Small intestine (tissue), 7 donors: ENCODE data around the gene RNU1-4. TPM values are rescaled to one million over a fixed set of nuclear protein-coding genes. Genes with fewer than 3 reads are reported as not detected.
"Not testable (repeated sequence)": the region's sequence is repeated elsewhere in the genome, so short reads cannot be mapped to it uniquely, and the experiment has no call there.

Experiments
- DNase-seq, 2 donors: peaks; one replicate each; pipeline versions ENCODE4 v3.0.0 to v3.0.0-alpha.2; 2013
- FAIRE-seq: peaks from 2 replicates; lab custom pipeline; 2012; peaks lifted over from hg19 to GRCh38; lab: Jason Lieb, UNC
- H3K27ac ChIP-seq, 3 donors: one replicate each; pipeline ENCODE4 v1.5.1; 2013; ENCODE audit warnings: low read length in 2 of 3, mild to moderate bottlenecking in 2 of 3, control low read depth in 1 of 3, inconsistent platforms in 1 of 3, low read depth in 1 of 3, moderate library complexity in 1 of 3
- H3K27me3 ChIP-seq, 3 donors: one replicate each; pipeline ENCODE4 v1.6.1; 2013; ENCODE audit warnings: low read length in 3 of 3, inconsistent platforms in 1 of 3; ENCODE audit not compliant: control insufficient read depth in 3 of 3, insufficient read depth in 3 of 3
- H3K36me3 ChIP-seq, 3 donors: one replicate each; pipeline ENCODE4 v1.6.1; 2013; ENCODE audit warnings: low read length in 3 of 3, inconsistent platforms in 1 of 3, low read depth in 1 of 3, mild to moderate bottlenecking in 1 of 3, moderate library complexity in 1 of 3; ENCODE audit not compliant: control insufficient read depth in 3 of 3, insufficient read depth in 2 of 3
- H3K4me1 ChIP-seq, 3 donors: one replicate each; pipeline ENCODE4 v1.6.1; 2013; ENCODE audit warnings: low read length in 2 of 3, inconsistent platforms in 1 of 3, low read depth in 1 of 3, mild to moderate bottlenecking in 1 of 3, moderate library complexity in 1 of 3; ENCODE audit not compliant: control insufficient read depth in 3 of 3, insufficient read depth in 2 of 3
- H3K4me3 ChIP-seq, 3 donors: one replicate each; pipeline ENCODE4 v1.5.1; 2013; ENCODE audit warnings: low read length in 3 of 3, control low read depth in 1 of 3, inconsistent platforms in 1 of 3, low read depth in 1 of 3, mild to moderate bottlenecking in 1 of 3, moderate library complexity in 1 of 3
- H3K9me3 ChIP-seq, 2 donors: one replicate each; pipeline ENCODE4 v1.6.1; 2013; ENCODE audit warnings: low read depth in 1 of 2, low read length in 1 of 2; ENCODE audit not compliant: control insufficient read depth in 2 of 2, insufficient read depth in 1 of 2
- WGBS, 3 donors: extraction: QIAGEN DNeasy Blood & Tissue Kit; methylation state at CpG; one replicate each; pipeline ENCODE4 v1.1.7; 2013; 5-methylcytosine and 5-hydroxymethylcytosine counted together
- polyA plus RNA-seq, 4 donors: library from polyadenylated mRNA; stranded (reverse) in 3 of 4; unstranded in 1 of 4; fragments of 200-250 nt in 3 of 4; fragments of 120-200 nt in 1 of 4; gene quantifications; one replicate each; pipeline versions ENCODE4 v1.2.1 to v1.2.3, GENCODE V29; 2013
- donor health status: healthy with polysubstance abuse.
- donor health status: control.
- donor health status: control.
- donor health status: Bipolar disorder and iron deficiency.
- donor health status: healthy.

Gene RNU1-4
- polyA plus RNA-seq, 4 donors: not detected

DNA sequence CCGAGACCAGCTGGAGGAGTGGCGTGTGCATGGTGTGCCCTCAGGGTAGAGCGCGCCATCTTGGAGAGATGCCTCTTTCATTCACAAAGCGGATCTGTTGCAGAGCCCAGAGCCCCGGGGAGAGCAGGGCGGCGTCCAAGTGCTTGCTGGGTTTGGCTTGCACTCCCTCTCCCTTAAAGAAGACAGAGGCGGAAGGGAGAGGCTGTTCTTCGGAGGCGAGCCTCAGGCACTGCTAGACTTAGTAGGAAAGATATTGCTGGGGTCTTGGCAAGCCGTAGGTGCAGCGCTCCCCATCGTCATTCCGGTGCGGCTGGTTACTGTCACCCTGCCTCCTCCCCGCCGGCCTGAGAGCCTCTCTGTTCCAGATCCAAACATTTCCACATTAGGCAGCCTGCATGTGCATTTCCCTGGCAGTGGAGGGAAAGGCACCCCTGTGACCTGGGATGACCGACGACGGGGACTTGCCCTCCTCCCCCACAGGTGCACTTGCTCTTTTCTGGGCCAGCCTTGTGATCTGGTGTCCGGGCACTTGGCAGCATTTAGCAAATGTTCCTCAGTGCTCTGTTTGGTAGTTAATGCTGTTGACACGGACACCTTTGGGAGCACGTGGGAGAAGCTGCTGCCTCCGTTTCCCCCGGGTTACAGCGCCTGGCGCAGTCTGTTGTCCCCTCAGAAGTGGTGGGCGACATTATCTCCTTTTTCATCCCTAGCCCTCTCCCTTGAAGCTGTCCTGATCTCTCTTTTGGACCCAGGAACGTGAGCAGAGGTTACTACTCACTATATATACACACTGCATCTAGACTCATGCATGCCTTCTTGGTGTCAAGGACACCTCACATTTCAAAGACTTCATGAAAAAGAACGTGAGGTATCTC lies 25.7 kb downstream of the RNU1-4 start:
- Histone ChIP-seq H3K4me1 (peaks cover 2 to 25% (median 5%) of the 10 kb centered on the region in 3 donors), H3K27ac (peak overlapping the region; percentile 58 to 95 (median 89))
- H3K27me3 ChIP-seq, H3K9me3 ChIP-seq, FAIRE-seq, H3K36me3 ChIP-seq, H3K4me3 ChIP-seq: not testable (repeated sequence)
- 22 to 58% (median 36%) methylated on average over 23 to 25 of the region's 31 CpGs for whole genome bisulfite sequencing, 3 donors
- peak in 1 of 2 donors; percentile 32 for DNase-seq

GRCh38 chr1:16766689-16767256 lies 26.5 kb downstream of the RNU1-4 start:
- H3K36me3 ChIP-seq, H3K4me3 ChIP-seq, FAIRE-seq, H3K27me3 ChIP-seq, H3K9me3 ChIP-seq: not testable (repeated sequence)
- 11 to 37% (median 22%) methylated on average over 8 of the region's 9 CpGs for WGBS, 3 donors
- DNase-seq: peak; percentile 61 to 68
- H3K4me1 ChIP-seq: peaks cover 2 to 25% (median 5%) of the 10 kb centered on the region in 3 donors
- peak overlapping the region in 2 of 3 donors; percentile 14 to 76 for H3K27ac ChIP-seq

DNA sequence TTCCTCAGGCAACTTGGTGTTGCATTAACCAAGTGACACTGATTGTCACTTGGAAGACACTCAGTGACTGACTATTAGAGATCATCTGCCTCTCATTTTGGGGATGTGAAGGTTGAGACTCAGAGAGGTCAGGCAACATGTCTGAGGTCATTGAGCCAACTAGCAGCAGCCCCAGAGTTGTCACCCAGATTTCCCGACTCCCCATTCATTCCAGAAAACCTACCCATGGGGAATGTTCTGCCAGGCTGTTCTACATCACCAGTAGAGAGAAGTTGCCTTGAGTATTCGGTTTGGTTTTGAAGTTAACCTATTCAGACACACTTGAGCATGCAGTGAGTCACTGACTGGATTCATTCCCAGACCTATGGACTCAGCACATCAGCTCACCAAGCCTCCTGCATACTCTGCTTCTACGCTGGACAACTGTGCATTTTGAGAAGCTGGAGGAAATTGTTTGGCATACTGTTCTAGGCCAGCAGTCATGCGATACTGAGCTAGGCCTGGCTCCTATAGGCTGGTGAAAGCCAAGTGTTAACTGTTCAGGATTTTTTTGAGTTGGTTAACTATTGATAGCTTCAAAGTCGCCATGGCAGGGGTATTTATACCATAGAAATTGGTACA lies 29.9 kb downstream of the RNU1-4 start:
- H3K27ac ChIP-seq, FAIRE-seq: not testable (repeated sequence)
- peak; percentile 8 to 80 for DNase-seq

GRCh38 chr1:16770896-16771446 lies 30.7 kb downstream of the RNU1-4 start:
- not testable (repeated sequence) for DNase-seq, FAIRE-seq, H3K27ac ChIP-seq, H3K27me3 ChIP-seq, H3K9me3 ChIP-seq, H3K4me3 ChIP-seq, H3K36me3 ChIP-seq
- 66 to 84% (median 78%) methylated on average over 5 to 6 of the region's 6 CpGs for WGBS, 3 donors
- H3K4me1 ChIP-seq: peaks cover 0 to 11% (median 0%) of the 10 kb centered on the region in 3 donors

More for the DNA sequence above, 29.9 kb downstream of the RNU1-4 start:
- not testable (repeated sequence) for H3K9me3 ChIP-seq, H3K4me3 ChIP-seq, H3K27me3 ChIP-seq, H3K36me3 ChIP-seq
- peaks cover 0 to 14% (median 0%) of the 10 kb centered on the region in 3 donors for H3K4me1 ChIP-seq
- WGBS, 3 donors: 32 to 72% (median 50%) methylated on average over 5 of the region's 5 CpGs

GRCh38 chr1:16772275-16773204 lies 32.2 kb downstream of the RNU1-4 start:
- H3K36me3 ChIP-seq, H3K27ac ChIP-seq, H3K27me3 ChIP-seq, H3K4me1 ChIP-seq, H3K4me3 ChIP-seq, H3K9me3 ChIP-seq, FAIRE-seq: not testable (repeated sequence)
- peak in 1 of 2 donors; percentile 0 for DNase-seq
- 70 to 83% (median 80%) methylated on average over 13 of the region's 21 CpGs for WGBS, 3 donors

- not testable (repeated sequence) for H3K4me1 ChIP-seq, DNase-seq, H3K36me3 ChIP-seq, H3K9me3 ChIP-seq, H3K4me3 ChIP-seq, H3K27me3 ChIP-seq, H3K27ac ChIP-seq, FAIRE-seq
- 70 to 92% (median 85%) methylated on average over 7 to 8 of the region's 9 CpGs for WGBS, 3 donors
Observed at GRCh38 chr1:16773205-16773596, 32.9 kb downstream of the RNU1-4 start.

GRCh38 chr1:16773723-16774122 lies 33.4 kb downstream of the RNU1-4 start:
- not testable (repeated sequence) for FAIRE-seq, H3K27me3 ChIP-seq, H3K4me1 ChIP-seq, DNase-seq, H3K9me3 ChIP-seq, H3K36me3 ChIP-seq, H3K27ac ChIP-seq, H3K4me3 ChIP-seq
- WGBS, 3 donors: 64 to 68% (median 65%) methylated on average over 3 of the region's 6 CpGs
